Activated CD4-positive, alpha-beta T cell treated with anti-CD3 and anti-CD28 coated beads, Interleukin-2, amount 10 ng/mL, durations not matched to agents 7 days and 5 days (primary cell): ENCODE data around the gene RGS7. TPM values are rescaled to one million over a fixed set of nuclear protein-coding genes. Genes with fewer than 3 reads are reported as not detected.
"Not testable (repeated sequence)": the region's sequence is repeated elsewhere in the genome, so short reads cannot be mapped to it uniquely, and the experiment has no call there.

Source experiments
- CTCF ChIA-PET: fragments of 350-600 bp; sonication (Branson Sonifier 250); formaldehyde crosslinking; loops from one replicate; lab custom pipeline; 2021; ENCODE audit warnings: antibody characterized with exemption; lab: Charles Lee
- POLR2A ChIA-PET: fragments of 350-600 bp; sonication (Branson Sonifier 250); formaldehyde crosslinking; loops from one replicate; lab custom pipeline; 2021; ENCODE audit warnings: antibody characterized with exemption; lab: Charles Lee
- DNase-seq: peaks from one replicate; pipeline ENCODE4 v3.0.0-alpha.2; 2020
- H3K27ac Mint-ChIP-seq: one replicate; pipeline ENCODE4 v1.8.0; 2021; ENCODE audit warnings: mild to moderate bottlenecking, moderate library complexity, mixed read lengths
- H3K27me3 Mint-ChIP-seq: one replicate; pipeline ENCODE4 v1.8.0; 2021; ENCODE audit warnings: mixed read lengths
- H3K36me3 Mint-ChIP-seq: one replicate; pipeline ENCODE4 v1.8.0; 2021; ENCODE audit warnings: low read depth, mixed read lengths
- H3K4me1 Mint-ChIP-seq: one replicate; pipeline ENCODE4 v1.8.0; 2021; ENCODE audit warnings: mixed read lengths
- H3K4me3 Mint-ChIP-seq: one replicate; pipeline ENCODE4 v1.8.0; 2021; ENCODE audit warnings: mild to moderate bottlenecking, moderate library complexity, mixed read lengths
- H3K9me3 Mint-ChIP-seq: one replicate; pipeline ENCODE4 v1.8.0; 2021; ENCODE audit warnings: mixed read lengths
- total RNA-seq, 2 experiments: library from RNA; stranded (reverse); gene quantifications; one replicate each; pipeline ENCODE4 v1.2.3, GENCODE V29; 2021

The RGS7 gene
- total RNA-seq, 2 experiments from 2014 or later, result not detected

DNA sequence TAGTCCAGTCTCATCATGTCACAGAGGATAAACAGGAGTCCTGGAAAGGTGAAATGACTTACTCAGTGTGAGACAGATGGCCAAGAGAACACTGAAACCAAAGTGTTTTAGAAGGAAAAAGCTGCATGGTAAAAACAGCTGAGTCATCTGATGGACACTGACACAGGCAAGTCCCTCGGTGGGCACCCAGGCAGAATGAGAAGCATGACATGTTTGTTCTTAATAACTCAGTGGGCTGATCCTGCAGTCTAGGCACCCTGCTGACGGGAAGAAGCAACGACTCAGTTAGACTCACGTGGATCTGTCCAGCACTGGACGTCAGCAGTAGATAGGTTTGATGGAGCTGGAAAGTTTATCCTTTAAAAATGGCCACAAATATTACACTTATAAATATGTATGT, 116.9 kb downstream of the RGS7 start:
- DNase-seq, result no peak
- ChIA-PET POLR2A (no interaction called here), CTCF (no interaction called here)
- Mint-ChIP-seq H3K9me3 (peaks cover 9% of the 10 kb centered on the region), H3K27me3 (no peaks in the 10 kb centered on the region), H3K27ac (no peak overlapping the region), H3K36me3 (no peaks in the 10 kb centered on the region), H3K4me3 (no peak overlapping the region), H3K4me1 (no peaks in the 10 kb centered on the region)

DNA sequence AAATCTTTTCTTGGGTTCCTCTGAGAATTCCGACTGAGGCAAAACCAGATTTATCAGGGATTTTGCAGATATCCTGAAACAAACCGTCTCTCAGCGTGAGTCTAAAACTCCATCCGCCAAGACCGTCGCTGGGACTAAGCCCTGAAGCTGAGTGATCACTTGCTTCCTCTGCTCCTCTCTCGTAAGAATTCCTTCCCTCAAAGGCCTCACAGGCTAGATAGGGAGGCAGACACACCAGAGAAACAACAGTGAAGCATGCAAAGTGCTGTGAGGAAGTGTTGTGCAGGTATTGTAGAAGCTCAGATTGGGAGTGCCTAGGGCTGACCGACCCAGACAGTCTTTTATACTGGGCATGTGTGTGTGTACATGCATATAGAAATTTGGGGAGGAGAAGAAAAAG, 119.1 kb downstream of the RGS7 start:
- ChIA-PET POLR2A (no interaction called here), CTCF (no interaction called here)
- Mint-ChIP-seq H3K4me3 (no peak overlapping the region), H3K27me3 (no peaks in the 10 kb centered on the region), H3K36me3 (no peaks in the 10 kb centered on the region), H3K9me3 (peaks cover 2% of the 10 kb centered on the region), H3K27ac (no peak overlapping the region), H3K4me1 (no peaks in the 10 kb centered on the region)
- no peak for DNase-seq

DNA sequence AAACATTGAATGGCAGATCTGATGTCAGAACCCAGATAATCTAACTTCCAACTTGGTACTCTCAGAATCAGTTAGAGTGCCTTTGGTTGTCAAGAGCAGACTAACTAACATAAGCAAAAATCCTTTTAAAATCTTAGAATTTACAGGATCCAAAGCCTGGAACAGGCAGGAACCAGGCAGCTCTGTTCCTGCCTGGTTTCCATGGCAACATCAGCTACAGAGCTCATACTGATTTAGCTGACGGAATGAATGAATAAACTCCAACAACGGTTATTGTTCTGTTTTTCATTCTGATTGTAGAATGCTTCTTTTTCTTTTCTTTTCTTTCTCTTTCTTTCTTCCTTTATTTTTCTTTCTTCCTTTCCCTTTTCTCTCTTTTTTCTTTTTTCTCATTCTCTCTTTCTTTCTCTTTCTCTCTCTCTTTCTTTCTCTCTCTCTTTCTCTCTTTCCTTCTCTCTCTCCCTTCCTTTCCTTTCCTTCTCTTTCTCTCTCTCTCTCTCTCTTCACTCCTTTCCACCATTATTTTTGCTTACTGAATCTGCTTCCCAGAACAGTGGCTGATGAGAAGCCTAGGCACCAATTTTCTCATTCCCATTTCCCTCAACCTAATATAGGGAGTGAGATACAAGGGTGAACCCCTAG, 121.6 kb downstream of the RGS7 start:
- ChIA-PET CTCF (no interaction called here), POLR2A (no interaction called here)
- Mint-ChIP-seq H3K36me3 (no peaks in the 10 kb centered on the region), H3K27ac (no peak overlapping the region), H3K9me3 (peaks cover 2% of the 10 kb centered on the region), H3K27me3 (no peaks in the 10 kb centered on the region), H3K4me3 (no peak overlapping the region), H3K4me1 (no peaks in the 10 kb centered on the region)
- no peak for DNase-seq

DNA sequence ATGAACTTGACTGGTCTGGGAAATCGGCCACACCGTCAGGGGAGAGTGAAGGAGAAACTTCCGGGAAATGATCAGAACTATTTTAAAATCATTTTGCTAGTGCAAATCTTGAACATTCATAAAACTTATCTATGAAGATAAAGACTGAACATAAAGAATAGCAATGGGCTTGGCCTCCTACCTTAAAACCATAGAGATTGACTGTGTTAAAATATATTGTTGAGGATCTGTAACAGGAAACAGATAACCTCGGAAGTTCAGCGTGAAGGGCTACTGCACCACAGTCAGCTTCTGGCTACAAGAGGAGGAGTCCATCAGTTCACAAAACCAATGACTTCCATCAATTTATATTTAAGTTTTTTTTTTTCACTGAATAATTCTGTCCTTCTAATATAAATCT, 127.3 kb downstream of the RGS7 start:
- Mint-ChIP-seq H3K36me3 (no peaks in the 10 kb centered on the region), H3K4me1 (no peaks in the 10 kb centered on the region), H3K4me3 (no peak overlapping the region), H3K9me3 (no peaks in the 10 kb centered on the region), H3K27ac (no peak overlapping the region), H3K27me3 (no peaks in the 10 kb centered on the region)
- ChIA-PET CTCF (interaction anchor here (0.6 kb wide), 1 partner anchor 11 kb away, joined by 3 read pairs; no protein-coding TSS in a partner anchor), POLR2A (no interaction called here)
- no peak for DNase-seq

DNA sequence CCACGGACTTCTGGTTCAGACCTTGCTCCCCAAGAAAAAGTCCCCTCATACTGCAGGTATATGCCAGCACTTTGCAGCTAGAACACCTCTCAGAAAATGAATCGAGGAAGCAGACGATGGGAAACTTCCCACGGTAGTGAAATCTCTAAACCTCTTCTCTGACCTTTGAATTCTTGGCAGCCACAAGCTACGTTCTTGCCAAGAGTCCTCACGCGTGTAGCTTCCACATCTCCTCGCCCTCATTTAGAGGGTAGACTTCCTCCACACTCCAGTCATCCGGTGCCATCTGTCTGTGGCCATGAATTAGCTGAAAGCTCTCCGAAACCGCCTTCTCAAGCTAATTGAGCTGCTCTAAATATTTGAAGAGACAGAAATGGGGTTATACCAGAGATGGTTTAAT, 127.8 kb downstream of the RGS7 start:
- H3K4me3 Mint-ChIP-seq, result no peak overlapping the region
- peaks cover under 1% of the 10 kb centered on the region for H3K9me3 Mint-ChIP-seq
- H3K27me3 Mint-ChIP-seq, result no peaks in the 10 kb centered on the region
- no peaks in the 10 kb centered on the region for H3K36me3 Mint-ChIP-seq
- CTCF ChIA-PET, result interaction anchor here (0.6 kb wide), 1 partner anchor 11 kb away, joined by 3 read pairs; no protein-coding TSS in a partner anchor
- POLR2A ChIA-PET, result no interaction called here
- no peaks in the 10 kb centered on the region for H3K4me1 Mint-ChIP-seq
- no peak overlapping the region for H3K27ac Mint-ChIP-seq
- no peak for DNase-seq

DNA sequence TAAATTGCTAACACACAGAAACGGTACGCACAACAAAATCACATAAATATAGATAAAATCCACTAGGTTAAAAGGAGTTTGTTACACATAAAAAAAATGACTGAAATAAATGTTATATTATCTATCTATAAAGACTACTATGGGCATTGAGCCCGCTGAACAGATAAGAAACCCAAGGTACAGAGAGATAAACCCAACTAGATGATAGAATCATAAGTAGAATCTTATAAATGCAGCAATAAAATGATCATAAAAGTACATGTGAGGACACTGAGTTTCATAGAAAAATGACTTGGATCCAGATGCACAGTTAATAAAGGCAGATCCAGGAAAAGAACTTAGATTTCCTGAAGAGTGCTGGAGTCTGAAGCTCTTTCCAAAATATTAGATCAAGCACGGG, 128.7 kb downstream of the RGS7 start:
- Mint-ChIP-seq H3K4me1 (no peaks in the 10 kb centered on the region), H3K4me3 (no peak overlapping the region), H3K27ac (no peak overlapping the region), H3K9me3 (peaks cover 3% of the 10 kb centered on the region), H3K36me3 (no peaks in the 10 kb centered on the region), H3K27me3 (no peaks in the 10 kb centered on the region)
- POLR2A ChIA-PET, result no interaction called here
- DNase-seq, result no peak
- CTCF ChIA-PET, result no interaction called here

DNA sequence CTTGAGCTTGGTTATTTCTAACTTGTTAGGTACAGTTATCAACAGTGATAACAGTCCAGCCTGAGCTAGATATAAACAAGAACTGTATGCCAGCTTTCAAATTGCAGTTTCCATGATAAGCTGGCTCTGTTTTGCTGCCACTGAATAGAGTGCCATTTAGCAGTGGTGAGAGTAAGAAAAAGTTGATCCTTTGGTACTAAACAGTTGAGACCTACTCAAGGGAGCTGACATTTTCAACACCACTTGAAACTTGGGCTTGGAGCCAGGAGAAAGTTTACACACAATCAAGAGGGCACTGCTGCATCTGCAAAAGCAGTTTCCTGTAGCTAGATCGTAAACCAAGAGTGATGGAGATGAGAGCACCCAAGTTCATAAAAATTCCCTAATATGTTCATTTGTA, 131.3 kb downstream of the RGS7 start:
- H3K27me3 Mint-ChIP-seq, result no peaks in the 10 kb centered on the region
- H3K4me3 Mint-ChIP-seq, result no peak overlapping the region
- POLR2A ChIA-PET, result no interaction called here
- no peaks in the 10 kb centered on the region for H3K36me3 Mint-ChIP-seq
- DNase-seq, result no peak
- H3K4me1 Mint-ChIP-seq, result no peaks in the 10 kb centered on the region
- H3K27ac Mint-ChIP-seq, result no peak overlapping the region
- peaks cover 9% of the 10 kb centered on the region for H3K9me3 Mint-ChIP-seq
- CTCF ChIA-PET, result no interaction called here

DNA sequence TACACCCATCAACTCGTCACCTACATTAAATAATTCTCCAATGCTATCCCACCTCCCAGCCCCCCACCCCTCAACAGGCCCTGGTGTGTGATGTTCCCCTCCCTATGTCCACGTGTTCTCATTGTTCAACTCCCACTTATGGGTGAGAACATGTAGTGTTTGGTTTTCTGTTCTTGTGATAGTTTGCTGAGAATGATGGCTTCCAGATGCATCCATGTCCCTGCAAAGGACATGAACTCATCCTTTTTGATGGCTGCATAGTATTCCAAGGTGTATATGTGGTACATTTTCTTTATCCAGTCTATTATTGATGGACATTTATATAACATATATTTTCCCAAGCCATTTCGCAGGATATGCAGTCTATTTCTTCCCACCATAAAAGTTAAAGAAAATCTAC, 132.8 kb downstream of the RGS7 start:
- H3K4me3 Mint-ChIP-seq, H3K27ac Mint-ChIP-seq, H3K36me3 Mint-ChIP-seq, POLR2A ChIA-PET, H3K9me3 Mint-ChIP-seq, DNase-seq, H3K27me3 Mint-ChIP-seq, H3K4me1 Mint-ChIP-seq: not testable (repeated sequence)
- CTCF ChIA-PET, result interaction anchor here (0.7 kb wide), 1 partner anchor 1471 kb away, joined by 6 read pairs; no protein-coding TSS in a partner anchor

DNA sequence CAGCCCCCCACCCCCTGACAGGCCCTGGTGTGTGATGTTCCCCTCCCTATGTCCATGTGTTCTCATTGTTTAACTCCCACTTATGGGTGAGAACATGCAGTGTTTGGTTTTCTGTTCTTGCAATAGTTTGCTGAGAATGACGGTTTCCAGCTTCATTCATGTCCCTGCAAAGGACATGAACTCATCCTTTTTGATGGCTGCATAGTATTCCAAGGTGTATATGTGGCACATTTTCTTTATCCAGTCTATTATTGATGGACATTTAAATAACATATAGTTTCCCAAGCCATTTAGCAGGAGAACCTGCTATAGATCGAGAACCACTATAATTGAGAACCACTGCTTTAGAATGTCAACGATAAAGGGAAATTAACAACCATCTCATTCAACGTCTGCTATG, 134.2 kb downstream of the RGS7 start:
- DNase-seq, POLR2A ChIA-PET, H3K9me3 Mint-ChIP-seq, H3K4me1 Mint-ChIP-seq, H3K36me3 Mint-ChIP-seq, CTCF ChIA-PET, H3K27ac Mint-ChIP-seq, H3K4me3 Mint-ChIP-seq, H3K27me3 Mint-ChIP-seq: not testable (repeated sequence)

DNA sequence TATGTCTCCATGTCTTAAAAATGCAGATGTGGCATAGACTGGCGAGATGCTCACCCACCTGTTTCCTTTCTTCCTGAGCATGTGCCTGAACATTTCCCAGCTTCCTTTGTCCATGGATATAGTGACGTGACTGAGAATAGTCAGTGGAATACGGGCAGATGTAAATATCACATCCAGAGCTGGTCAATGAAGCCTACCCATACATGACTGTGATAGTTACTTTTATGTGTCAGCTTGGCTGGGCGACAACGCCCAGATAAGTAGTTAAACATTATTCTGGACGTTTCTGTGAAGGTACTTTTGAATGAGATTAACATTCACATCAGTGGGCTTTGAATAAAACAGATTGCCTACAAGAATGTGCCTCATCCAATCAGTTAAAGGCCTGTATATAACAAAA, 135.7 kb downstream of the RGS7 start:
- no peak for DNase-seq
- H3K36me3 Mint-ChIP-seq, result no peaks in the 10 kb centered on the region
- no peak overlapping the region for H3K4me3 Mint-ChIP-seq
- H3K4me1 Mint-ChIP-seq, result no peaks in the 10 kb centered on the region
- POLR2A ChIA-PET, result no interaction called here
- no peaks in the 10 kb centered on the region for H3K27me3 Mint-ChIP-seq
- CTCF ChIA-PET, result no interaction called here
- H3K9me3 Mint-ChIP-seq, result peaks cover 9% of the 10 kb centered on the region
- H3K27ac Mint-ChIP-seq, result no peak overlapping the region

DNA sequence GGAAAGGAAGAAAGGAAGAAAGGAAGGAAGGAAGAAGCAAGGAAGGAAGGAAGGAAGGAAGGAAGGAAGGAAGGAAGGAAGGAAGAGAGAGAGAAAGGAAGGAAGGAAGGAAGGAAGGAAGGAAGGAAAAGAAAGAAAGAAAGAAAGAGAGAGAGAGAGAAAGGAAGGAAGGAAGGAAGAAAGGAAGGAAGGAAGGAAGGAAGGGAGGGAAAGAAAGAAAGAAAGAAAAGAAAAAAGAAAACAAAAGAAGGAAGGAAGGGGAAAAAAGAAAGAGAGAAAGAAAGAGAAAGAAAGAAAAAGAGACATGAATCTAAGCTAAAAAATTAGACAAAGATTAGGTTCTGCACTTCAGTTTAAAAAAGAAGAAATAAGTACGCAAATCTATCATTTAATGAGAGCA, 136.1 kb downstream of the RGS7 start:
- CTCF ChIA-PET, H3K4me1 Mint-ChIP-seq, POLR2A ChIA-PET, DNase-seq, H3K36me3 Mint-ChIP-seq, H3K27ac Mint-ChIP-seq, H3K9me3 Mint-ChIP-seq, H3K4me3 Mint-ChIP-seq, H3K27me3 Mint-ChIP-seq: not testable (repeated sequence)

DNA sequence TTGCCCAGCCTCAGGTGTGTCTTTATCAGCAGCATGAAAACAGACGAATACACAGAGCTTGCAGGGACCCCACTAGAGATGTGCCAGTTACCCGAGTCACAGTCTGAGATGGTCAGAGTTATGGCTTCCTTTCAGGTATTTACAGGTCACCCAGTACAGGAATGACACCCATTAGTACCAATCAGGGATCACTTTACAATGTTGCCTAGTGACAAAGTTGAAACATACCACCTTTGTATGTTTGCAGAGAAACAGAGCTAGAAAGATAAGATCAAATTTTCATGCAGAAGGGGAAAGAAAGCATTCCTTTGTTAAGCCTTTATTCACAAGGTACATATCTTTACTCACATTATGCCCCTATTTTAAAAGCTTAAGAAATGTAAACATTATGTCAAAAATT, 137.6 kb downstream of the RGS7 start:
- Mint-ChIP-seq H3K36me3 (no peaks in the 10 kb centered on the region), H3K27me3 (no peaks in the 10 kb centered on the region), H3K9me3 (peaks cover 11% of the 10 kb centered on the region), H3K4me3 (no peak overlapping the region), H3K27ac (no peak overlapping the region), H3K4me1 (no peaks in the 10 kb centered on the region)
- no peak for DNase-seq
- CTCF ChIA-PET, result no interaction called here
- POLR2A ChIA-PET, result no interaction called here

DNA sequence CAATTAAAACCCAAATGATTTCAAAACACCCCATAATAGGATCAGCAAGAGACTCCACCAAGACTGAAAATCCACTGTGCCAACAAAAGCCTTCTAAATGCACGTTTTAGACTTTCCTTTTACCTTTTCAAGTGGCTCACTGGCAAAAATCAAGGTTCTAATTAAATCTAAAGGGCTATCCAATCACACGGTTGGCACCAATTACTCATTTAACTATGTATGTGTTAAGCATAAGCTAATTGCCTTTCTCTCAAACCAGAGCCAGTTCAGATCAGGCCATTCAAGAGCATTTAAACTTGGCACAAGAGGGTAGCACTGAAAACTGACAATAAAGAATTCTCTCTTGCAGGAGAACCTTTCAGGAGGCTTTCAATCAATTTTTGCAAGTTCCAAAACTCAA, 139.5 kb downstream of the RGS7 start:
- POLR2A ChIA-PET, result no interaction called here

DNA sequence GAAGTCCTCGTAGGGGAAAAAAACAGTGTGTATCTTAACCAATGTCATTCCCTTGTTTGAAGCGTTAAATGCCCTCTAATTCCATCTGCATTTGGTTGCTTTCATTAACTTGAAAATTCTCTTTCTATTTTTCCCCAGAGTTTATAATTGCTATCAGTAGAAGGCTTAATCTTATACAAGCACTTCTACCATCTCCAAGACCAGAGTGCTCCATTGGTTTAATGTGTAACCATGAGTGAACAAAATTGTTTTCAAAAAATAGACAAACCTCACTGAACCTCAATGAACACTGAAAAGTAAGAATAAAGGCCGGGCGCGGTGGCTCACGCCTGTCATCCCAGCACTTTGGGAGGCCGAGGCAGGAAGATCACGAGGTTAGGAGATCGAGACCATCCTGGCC, 141.3 kb downstream of the RGS7 start:
- H3K27me3 Mint-ChIP-seq, result no peaks in the 10 kb centered on the region
- no peak for DNase-seq
- H3K9me3 Mint-ChIP-seq, result peaks cover 4% of the 10 kb centered on the region
- H3K36me3 Mint-ChIP-seq, result no peaks in the 10 kb centered on the region
- H3K4me1 Mint-ChIP-seq, result no peaks in the 10 kb centered on the region
- CTCF ChIA-PET, result no interaction called here
- no peak overlapping the region for H3K27ac Mint-ChIP-seq
- POLR2A ChIA-PET, result no interaction called here
- H3K4me3 Mint-ChIP-seq, result no peak overlapping the region

More for the DNA sequence above, 139.5 kb downstream of the RGS7 start:
- Mint-ChIP-seq H3K36me3 (no peaks in the 10 kb centered on the region), H3K27ac (no peak overlapping the region), H3K27me3 (no peaks in the 10 kb centered on the region), H3K9me3 (peaks cover 5% of the 10 kb centered on the region), H3K4me1 (no peaks in the 10 kb centered on the region), H3K4me3 (no peak overlapping the region)
- CTCF ChIA-PET, result no interaction called here
- DNase-seq, result no peak
